Activated CD4-positive, alpha-beta memory T cell treated with anti-CD3 and anti-CD28 coated beads for 36 hours (primary cell): ENCODE data around the gene NRCAM. TPM values are rescaled to one million over a fixed set of nuclear protein-coding genes. Genes with fewer than 3 reads are reported as not detected.
"Not testable (repeated sequence)": the region's sequence is repeated elsewhere in the genome, so short reads cannot be mapped to it uniquely, and the experiment has no call there.

Experiments
- CTCF ChIA-PET: fragments of 350-600 bp; sonication (Branson Sonifier 250); formaldehyde crosslinking; loops from one replicate; lab custom pipeline; 2021; ENCODE audit warnings: antibody characterized with exemption, inconsistent platforms; lab: Charles Lee
- POLR2A ChIA-PET: fragments of 350-600 bp; sonication (Branson Sonifier 250); formaldehyde crosslinking; loops from one replicate; lab custom pipeline; 2021; ENCODE audit warnings: antibody characterized with exemption; lab: Charles Lee
- DNase-seq: peaks from one replicate; pipeline ENCODE4 v3.0.0-alpha.2; 2020
- H3K27ac Mint-ChIP-seq: one replicate; pipeline ENCODE4 v1.8.0; 2021; ENCODE audit warnings: mixed read lengths
- H3K27me3 Mint-ChIP-seq: one replicate; pipeline ENCODE4 v1.8.0; 2021; ENCODE audit warnings: mixed read lengths
- H3K36me3 Mint-ChIP-seq: one replicate; pipeline ENCODE4 v1.8.0; 2021; ENCODE audit warnings: mixed read lengths
- H3K4me1 Mint-ChIP-seq: one replicate; pipeline ENCODE4 v1.8.0; 2021; ENCODE audit warnings: low read depth, mixed read lengths
- H3K4me3 Mint-ChIP-seq: one replicate; pipeline ENCODE4 v1.8.0; 2021; ENCODE audit warnings: mild to moderate bottlenecking, mixed read lengths
- H3K9me3 Mint-ChIP-seq: one replicate; pipeline ENCODE4 v1.8.0; 2021; ENCODE audit warnings: mixed read lengths
- intact Hi-C: fragments of 100-400 bp; cut with micrococcal nuclease; formaldehyde crosslinking; loops from one replicate; pipeline ENCODE4 v1.15.1; 2023
- total RNA-seq, 2 experiments: library from RNA; stranded (reverse); gene quantifications; one replicate each; pipeline ENCODE4 v1.2.3, GENCODE V29; 2021

NRCAM gene
- total RNA-seq, 2 experiments from 2014 or later, result 0.14 TPM; not detected in 1

DNA sequence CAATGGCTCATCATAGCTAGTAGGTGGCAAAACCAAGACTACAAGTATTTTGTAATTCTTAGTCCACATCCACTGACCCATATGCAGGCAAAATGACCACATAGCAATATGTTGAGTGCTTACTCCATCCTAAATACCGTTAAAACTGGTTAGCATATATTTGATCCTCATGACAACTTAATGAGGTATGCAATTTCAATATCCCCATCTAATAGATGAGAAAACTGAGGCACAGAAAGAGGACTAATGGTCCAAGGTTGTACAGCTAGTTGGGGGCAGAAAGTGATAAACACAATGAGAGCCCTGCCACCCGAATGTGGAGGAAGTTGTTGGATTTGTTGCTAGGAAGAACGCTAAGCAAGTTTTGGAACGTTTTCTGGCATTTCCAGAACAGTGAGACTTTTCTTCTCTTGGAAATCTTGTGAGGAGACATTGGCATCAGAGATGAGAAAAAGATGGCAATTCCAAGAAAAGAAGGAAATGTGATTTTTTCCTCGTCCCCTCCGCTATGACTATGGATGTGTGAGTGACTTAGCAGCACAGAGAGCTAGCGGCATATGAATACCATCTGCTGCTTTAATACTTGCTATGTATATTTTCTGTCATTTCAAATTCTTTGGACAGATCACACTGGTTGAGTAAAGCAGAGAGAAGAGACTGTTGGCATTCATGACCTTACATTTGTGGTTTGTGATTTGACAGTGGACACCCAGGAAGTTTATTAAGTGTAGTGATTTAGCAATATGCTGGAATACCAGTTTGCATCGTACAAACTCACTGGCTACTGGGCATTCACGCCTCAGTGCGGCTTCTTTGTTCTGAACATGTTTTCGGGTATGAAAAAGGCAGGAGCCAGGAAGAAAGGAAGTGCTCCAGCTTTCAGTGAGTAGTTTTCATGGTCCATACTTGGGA lies 51.5 kb downstream of the NRCAM start:
- intact Hi-C loops, result no loop called here
- peaks cover 2% of the 10 kb centered on the region for H3K27me3 Mint-ChIP-seq
- H3K4me3 Mint-ChIP-seq, result no peak overlapping the region
- ChIA-PET POLR2A (no interaction called here), CTCF (no interaction called here)
- H3K9me3 Mint-ChIP-seq, result no peaks in the 10 kb centered on the region
- no peaks in the 10 kb centered on the region for H3K36me3 Mint-ChIP-seq
- DNase-seq, result no peak
- H3K4me1 Mint-ChIP-seq, result no peaks in the 10 kb centered on the region
- no peak overlapping the region for H3K27ac Mint-ChIP-seq

DNA sequence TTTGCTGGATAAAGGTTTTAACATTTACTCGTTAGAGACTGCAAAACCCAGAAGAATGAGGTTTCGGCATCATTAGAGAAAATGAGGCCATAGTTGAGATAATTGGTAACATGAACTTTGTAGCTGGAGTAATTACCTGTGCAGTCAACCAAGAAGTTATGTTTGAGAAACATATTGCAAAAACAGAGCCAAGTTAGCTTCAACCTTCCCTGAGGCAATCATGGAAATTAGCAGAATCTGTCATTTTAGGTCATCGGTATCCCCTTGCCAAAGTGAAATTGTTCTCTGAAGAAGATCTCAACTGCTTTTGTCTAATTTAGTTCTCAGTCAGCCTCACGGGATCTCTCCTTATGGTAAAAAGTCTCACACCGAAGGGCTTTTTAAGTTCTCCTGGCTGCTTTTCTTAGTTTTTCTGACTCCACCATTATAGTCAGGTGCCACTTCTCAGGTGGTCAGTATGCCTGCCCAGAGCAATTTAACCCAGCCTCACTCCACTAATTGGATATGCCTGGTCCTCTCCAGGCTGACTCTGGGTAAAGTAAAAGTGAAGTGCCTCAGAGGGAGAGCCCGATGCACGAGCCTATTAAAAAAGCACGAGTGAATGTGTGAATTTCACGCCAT lies 52.5 kb downstream of the NRCAM start:
- H3K4me3 Mint-ChIP-seq, result no peak overlapping the region
- no peaks in the 10 kb centered on the region for H3K36me3 Mint-ChIP-seq
- H3K27me3 Mint-ChIP-seq, result peaks cover 2% of the 10 kb centered on the region
- no peaks in the 10 kb centered on the region for H3K9me3 Mint-ChIP-seq
- no peak overlapping the region for H3K27ac Mint-ChIP-seq
- POLR2A ChIA-PET, result no interaction called here
- H3K4me1 Mint-ChIP-seq, result no peaks in the 10 kb centered on the region
- DNase-seq, result no peak
- CTCF ChIA-PET, result no interaction called here
- intact Hi-C loops, result no loop called here

DNA sequence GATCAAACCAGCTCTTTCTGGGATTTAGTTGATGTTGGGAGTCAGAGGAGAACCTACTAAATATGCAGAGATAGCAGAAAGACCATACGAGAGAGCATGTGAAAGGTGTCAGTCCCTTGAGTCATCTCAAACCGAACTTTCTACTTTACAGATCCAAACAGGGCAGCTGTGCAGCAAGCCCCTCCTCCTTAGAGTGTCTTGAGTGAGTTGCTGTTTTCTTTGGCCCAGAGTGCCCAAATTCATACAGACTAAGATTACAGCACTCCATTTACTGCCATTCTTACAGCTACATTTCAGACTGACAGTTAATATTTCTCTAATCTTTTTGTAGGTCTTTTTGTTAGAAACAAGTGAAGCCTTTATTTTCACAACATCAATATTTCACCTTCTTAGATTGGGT lies 53.4 kb downstream of the NRCAM start:
- Mint-ChIP-seq H3K9me3 (no peaks in the 10 kb centered on the region), H3K27ac (no peak overlapping the region), H3K4me3 (no peak overlapping the region), H3K27me3 (peaks cover 8% of the 10 kb centered on the region), H3K36me3 (no peaks in the 10 kb centered on the region), H3K4me1 (no peaks in the 10 kb centered on the region)
- ChIA-PET POLR2A (no interaction called here), CTCF (interaction anchor here (0.5 kb wide), 1 partner anchor 95 kb away, joined by 3 read pairs; no protein-coding TSS in a partner anchor)
- intact Hi-C loops, result no loop called here
- no peak for DNase-seq

DNA sequence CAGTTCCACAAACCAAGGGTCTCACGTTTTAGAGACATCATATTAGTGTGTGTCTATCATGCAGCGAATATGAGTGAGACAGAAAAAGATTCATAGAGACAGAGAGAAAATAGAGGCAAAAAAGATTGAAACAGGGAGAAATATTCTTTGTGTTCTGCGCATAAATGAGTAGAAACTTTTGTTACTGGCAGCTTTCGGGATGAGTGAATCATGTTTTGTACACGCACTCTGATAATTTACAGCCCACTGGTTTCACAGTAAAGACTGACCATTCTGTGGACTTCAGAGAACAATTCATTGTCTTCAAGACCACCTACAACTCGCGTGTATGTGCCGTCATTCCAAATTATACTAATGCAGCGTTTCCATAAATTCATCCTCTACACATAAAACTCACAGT lies 60.2 kb downstream of the NRCAM start:
- no peak for DNase-seq
- Mint-ChIP-seq H3K27ac (no peak overlapping the region), H3K4me3 (no peak overlapping the region), H3K27me3 (peaks cover 19% of the 10 kb centered on the region), H3K4me1 (no peaks in the 10 kb centered on the region), H3K36me3 (no peaks in the 10 kb centered on the region), H3K9me3 (no peaks in the 10 kb centered on the region)
- ChIA-PET CTCF (no interaction called here), POLR2A (no interaction called here)
- intact Hi-C loops, result no loop called here

DNA sequence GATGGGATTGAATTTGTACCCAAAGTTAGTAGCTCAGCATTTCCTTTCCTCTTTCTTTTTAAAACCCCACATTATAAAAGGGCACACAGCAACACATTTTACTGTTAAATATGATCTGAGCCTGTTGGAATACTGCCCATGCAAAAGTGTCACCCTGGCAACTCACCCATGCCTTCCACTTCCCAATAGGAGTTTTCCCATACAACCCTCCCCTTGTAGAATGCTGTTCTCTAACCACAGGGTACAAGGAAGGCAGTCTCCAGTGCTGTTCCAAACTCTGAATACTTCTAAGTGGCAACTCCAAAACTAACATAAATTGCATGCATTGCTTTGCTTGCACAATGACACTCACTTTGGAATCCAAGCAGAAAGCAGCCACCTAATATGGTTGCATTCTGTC lies 60.8 kb downstream of the NRCAM start:
- H3K9me3 Mint-ChIP-seq, result no peaks in the 10 kb centered on the region
- peaks cover 19% of the 10 kb centered on the region for H3K27me3 Mint-ChIP-seq
- H3K4me3 Mint-ChIP-seq, result no peak overlapping the region
- intact Hi-C loops, result no loop called here
- no peaks in the 10 kb centered on the region for H3K36me3 Mint-ChIP-seq
- no peaks in the 10 kb centered on the region for H3K4me1 Mint-ChIP-seq
- CTCF ChIA-PET, result no interaction called here
- no peak for DNase-seq
- POLR2A ChIA-PET, result no interaction called here
- H3K27ac Mint-ChIP-seq, result no peak overlapping the region

DNA sequence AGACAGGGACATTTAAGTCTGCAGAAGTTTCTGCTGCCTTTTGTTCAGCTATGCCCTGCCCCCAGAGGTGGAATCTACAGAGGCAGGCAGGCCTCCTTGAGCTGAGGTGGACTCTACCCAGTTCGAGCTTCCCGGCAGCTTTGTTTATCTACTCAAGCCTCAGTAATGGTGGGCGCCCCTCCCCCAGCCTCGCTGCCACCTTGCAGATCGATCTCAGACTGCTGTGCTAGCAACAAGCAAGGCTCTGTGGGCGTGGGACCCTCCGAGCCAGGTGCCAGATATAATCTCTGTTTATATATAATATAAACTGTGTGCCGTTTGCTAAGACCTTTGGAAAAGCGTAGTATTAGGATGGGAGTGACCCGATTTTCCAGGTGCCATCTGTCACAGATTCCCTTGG lies 63.1 kb downstream of the NRCAM start:
- H3K4me1 Mint-ChIP-seq, POLR2A ChIA-PET, CTCF ChIA-PET, H3K27ac Mint-ChIP-seq, H3K4me3 Mint-ChIP-seq, intact Hi-C loops, H3K36me3 Mint-ChIP-seq, DNase-seq, H3K9me3 Mint-ChIP-seq: not testable (repeated sequence)
- H3K27me3 Mint-ChIP-seq, result peaks cover 15% of the 10 kb centered on the region

DNA sequence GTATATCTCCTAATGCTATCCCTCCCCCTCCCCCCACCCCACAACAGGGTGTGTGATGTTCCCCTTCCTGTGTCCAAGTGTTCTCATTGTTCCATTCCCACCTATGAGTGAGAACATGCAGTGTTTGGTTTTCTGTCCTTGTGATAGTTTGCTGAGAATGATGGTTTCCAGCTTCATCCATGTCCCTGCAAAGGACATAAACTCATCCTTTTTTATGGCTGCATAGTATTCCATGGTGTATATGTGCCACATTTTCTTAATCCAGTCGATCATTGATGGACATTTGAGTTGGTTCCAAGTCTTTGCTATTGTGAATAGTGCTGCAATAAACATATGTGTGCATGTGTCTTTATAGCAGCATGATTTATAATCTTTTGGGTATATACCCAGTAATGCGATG lies 68.5 kb downstream of the NRCAM start:
- H3K4me1 Mint-ChIP-seq, H3K27ac Mint-ChIP-seq, POLR2A ChIA-PET, H3K27me3 Mint-ChIP-seq, H3K4me3 Mint-ChIP-seq, DNase-seq, intact Hi-C loops, H3K36me3 Mint-ChIP-seq, H3K9me3 Mint-ChIP-seq, CTCF ChIA-PET: not testable (repeated sequence)

DNA sequence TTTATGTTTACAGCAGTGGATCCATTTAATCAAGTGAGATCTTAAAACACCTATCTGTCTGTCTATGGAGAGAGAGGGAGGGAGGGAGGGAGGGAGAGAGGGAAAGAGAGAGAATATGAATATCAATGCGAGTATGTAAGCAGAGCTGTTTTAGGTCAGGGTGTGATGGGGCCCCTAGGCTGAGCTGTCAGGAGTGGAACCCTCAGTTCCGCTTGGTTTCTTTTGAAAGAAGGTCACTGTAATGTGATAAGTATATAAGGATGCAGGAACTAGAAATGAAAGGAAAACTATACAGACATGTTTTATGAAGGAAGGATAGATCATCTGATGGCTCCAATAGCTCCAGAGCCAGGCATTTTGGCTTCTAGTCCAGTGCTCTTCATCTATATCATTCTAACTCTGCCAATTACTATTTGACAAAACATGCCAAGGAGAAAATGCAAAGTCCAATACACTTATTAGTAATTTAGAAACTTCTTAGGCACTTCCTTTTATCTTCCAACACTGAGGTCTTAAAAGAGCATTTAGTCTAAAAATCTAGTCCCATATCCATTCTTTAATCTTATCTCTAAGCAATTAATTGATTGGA lies 70.3 kb downstream of the NRCAM start:
- POLR2A ChIA-PET, result no interaction called here
- H3K4me1 Mint-ChIP-seq, result no peaks in the 10 kb centered on the region

DNA sequence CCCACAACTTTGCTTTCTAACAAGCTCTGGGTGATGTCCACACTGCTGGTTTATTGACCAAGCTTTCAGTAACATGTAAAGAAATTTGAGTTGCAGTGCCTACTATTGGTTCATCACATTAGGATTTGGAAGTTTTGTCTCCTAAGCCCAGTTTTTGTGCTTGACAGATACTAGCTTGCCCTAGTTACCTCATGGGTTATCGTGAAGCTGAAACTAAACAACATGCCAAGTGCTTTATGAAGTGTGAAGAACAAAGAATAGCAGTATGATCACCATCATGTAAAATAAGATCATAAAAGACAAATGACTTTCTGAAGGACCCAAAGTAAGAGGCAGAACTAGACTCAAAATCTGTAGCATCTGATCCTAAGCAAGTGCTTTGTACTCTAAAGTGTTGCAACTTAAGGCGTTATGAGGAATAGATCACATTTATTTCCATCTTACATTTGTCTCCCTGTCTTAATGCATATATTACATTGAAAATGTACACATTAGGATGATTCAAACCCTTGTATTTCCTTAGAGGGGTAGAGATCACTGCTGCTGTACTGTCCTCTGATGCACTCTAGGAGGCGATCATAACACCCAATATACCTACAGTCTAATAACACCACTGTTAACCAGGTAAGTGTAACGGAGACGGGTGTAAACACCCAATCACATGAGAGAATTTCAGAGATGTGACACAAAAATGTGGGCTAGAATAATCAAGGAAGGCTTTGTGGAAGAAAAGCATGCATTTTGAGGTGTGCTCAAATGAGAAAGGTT lies 71.3 kb downstream of the NRCAM start:
- no peak overlapping the region for H3K27ac Mint-ChIP-seq
- H3K4me3 Mint-ChIP-seq, result no peak overlapping the region
- ChIA-PET CTCF (interaction anchor here (0.6 to 1.4 kb wide), 2 partner anchors 90 to 112 kb away, joined by 3 to 6 read pairs; no protein-coding TSS in a partner anchor), POLR2A (no interaction called here)
- DNase-seq, result no peak
- H3K27me3 Mint-ChIP-seq, result peaks cover 4% of the 10 kb centered on the region
- no peaks in the 10 kb centered on the region for H3K4me1 Mint-ChIP-seq
- peaks cover 8% of the 10 kb centered on the region for H3K9me3 Mint-ChIP-seq
- no peaks in the 10 kb centered on the region for H3K36me3 Mint-ChIP-seq
- intact Hi-C loops, result no loop called here

More for the DNA sequence above, 70.3 kb downstream of the NRCAM start:
- H3K27me3 Mint-ChIP-seq, result peaks cover 4% of the 10 kb centered on the region
- H3K36me3 Mint-ChIP-seq, result no peaks in the 10 kb centered on the region
- no peak overlapping the region for H3K27ac Mint-ChIP-seq
- CTCF ChIA-PET, result no interaction called here
- intact Hi-C loops, result no loop called here
- peaks cover 8% of the 10 kb centered on the region for H3K9me3 Mint-ChIP-seq
- no peak overlapping the region for H3K4me3 Mint-ChIP-seq
- no peak for DNase-seq

DNA sequence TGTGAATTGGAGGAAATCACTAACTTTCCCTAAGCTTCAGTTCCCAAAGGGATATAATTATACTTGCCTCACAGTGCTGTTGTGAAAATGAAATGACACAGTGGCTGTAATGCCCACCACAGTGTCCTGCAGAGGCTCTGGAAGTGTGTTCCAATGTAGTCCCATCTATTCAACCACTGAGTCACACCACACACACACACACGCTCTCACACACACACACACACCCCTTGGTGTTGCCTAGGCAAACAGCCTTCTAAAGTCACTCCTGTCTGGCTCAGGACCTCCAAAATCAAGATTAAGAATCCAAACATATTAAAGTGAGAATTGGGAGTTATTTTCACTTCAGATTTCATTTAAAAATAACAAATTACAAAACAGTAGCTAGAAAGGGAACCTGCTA lies 73.3 kb downstream of the NRCAM start:
- no peak for DNase-seq
- H3K4me3 Mint-ChIP-seq, result no peak overlapping the region
- H3K36me3 Mint-ChIP-seq, result no peaks in the 10 kb centered on the region
- H3K27me3 Mint-ChIP-seq, result peaks cover 6% of the 10 kb centered on the region
- POLR2A ChIA-PET, result no interaction called here
- H3K4me1 Mint-ChIP-seq, result no peaks in the 10 kb centered on the region
- no peak overlapping the region for H3K27ac Mint-ChIP-seq
- CTCF ChIA-PET, result interaction anchor here (0.7 kb wide), 1 partner anchor 66 kb away, joined by 4 read pairs; no protein-coding TSS in a partner anchor
- H3K9me3 Mint-ChIP-seq, result peaks cover 2% of the 10 kb centered on the region
- intact Hi-C loops, result no loop called here

DNA sequence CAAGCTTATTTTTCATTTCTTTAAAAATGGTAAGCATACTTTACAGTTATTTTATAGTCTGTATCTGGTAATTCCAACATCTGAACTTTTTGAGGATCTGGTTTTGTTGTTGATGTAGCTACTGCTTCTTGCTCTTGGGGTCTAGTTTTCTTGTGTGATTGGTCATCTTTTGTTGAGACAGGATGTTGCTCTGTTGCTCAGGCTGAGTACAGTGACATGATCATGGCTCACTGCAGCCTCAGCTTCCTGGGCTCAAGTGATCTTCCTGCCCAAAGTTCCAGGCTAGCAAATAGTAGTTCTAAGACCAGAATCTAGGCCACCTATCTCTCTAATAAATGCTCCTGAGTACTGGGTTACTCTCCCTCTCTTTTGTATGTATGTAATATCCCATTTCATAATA lies 75.7 kb downstream of the NRCAM start:
- Mint-ChIP-seq H3K4me3 (no peak overlapping the region), H3K36me3 (no peaks in the 10 kb centered on the region), H3K4me1 (no peaks in the 10 kb centered on the region), H3K9me3 (no peaks in the 10 kb centered on the region), H3K27me3 (peaks cover 6% of the 10 kb centered on the region), H3K27ac (no peak overlapping the region)
- ChIA-PET CTCF (no interaction called here), POLR2A (no interaction called here)
- intact Hi-C loops, result no loop called here
- no peak for DNase-seq

DNA sequence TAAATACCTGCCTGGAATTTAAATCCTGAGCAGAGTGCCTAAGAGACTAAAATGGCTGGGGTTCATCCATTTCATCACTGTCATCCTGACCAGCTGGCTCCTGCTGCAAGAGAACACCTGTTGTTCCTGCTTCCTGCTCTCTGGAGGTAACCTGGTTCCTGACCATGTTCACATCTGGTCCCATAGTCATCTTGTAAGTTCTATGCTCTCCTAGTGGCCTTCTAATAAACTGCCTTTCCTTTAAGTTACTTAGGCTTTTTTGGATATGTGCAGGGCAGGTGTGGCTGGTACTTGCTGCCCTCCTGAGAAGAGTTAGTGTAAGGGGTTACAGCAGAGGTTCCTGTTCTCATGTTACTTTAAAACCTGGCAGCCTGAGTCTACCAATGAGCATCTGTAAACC lies 80.0 kb downstream of the NRCAM start:
- no peak overlapping the region for H3K27ac Mint-ChIP-seq
- DNase-seq, result no peak
- ChIA-PET CTCF (no interaction called here), POLR2A (no interaction called here)
- no peaks in the 10 kb centered on the region for H3K9me3 Mint-ChIP-seq
- H3K4me1 Mint-ChIP-seq, result no peaks in the 10 kb centered on the region
- H3K27me3 Mint-ChIP-seq, result peaks cover 4% of the 10 kb centered on the region
- intact Hi-C loops, result no loop called here
- H3K36me3 Mint-ChIP-seq, result no peaks in the 10 kb centered on the region
- no peak overlapping the region for H3K4me3 Mint-ChIP-seq
